Neural cell (in vitro differentiated cells): ENCODE results near the gene NHS.

Source experiments
- EP300 ChIP-seq: fragments of 450-650 bp; conservative IDR thresholded peaks from 2 replicates; pipeline ENCODE4 v1.6.1; 2014; ENCODE audit warnings: antibody characterized with exemption, mild to moderate bottlenecking, moderate library complexity; ENCODE audit not compliant: poor library complexity, severe bottlenecking
- EZH2 ChIP-seq: fragments of 200-600, 300-800 bp; shearing (Covaris generic), sonication (generic); IDR thresholded peaks from 2 replicates; pipeline ENCODE4 v1.6.1; 2014; ENCODE audit warnings: antibody characterized with exemption, low read length, borderline replicate concordance, mild to moderate bottlenecking; ENCODE audit not compliant: insufficient read depth, poor library complexity, severe bottlenecking
- POLR2AphosphoS5 ChIP-seq: IDR thresholded peaks from 2 replicates; pipeline ENCODE4 v1.6.1; 2012
- TAF1 ChIP-seq: IDR thresholded peaks from 2 replicates; pipeline ENCODE4 v1.6.1; 2012; ENCODE audit warnings: low read depth
- TF ChIP-seq, protein P1 (sequence below): fragments of 450-650 bp; IDR thresholded peaks from 2 replicates; pipeline ENCODE4 v1.5.1; 2014; ENCODE audit warnings: antibody characterized with exemption, mild to moderate bottlenecking, moderate library complexity; ENCODE audit not compliant: poor library complexity, severe bottlenecking

GRCh38 chrX:17689971-17690409 lies 315.0 kb downstream of the NHS start:
- no peak for TF ChIP-seq EZH2
- TF ChIP-seq, protein P1, sequence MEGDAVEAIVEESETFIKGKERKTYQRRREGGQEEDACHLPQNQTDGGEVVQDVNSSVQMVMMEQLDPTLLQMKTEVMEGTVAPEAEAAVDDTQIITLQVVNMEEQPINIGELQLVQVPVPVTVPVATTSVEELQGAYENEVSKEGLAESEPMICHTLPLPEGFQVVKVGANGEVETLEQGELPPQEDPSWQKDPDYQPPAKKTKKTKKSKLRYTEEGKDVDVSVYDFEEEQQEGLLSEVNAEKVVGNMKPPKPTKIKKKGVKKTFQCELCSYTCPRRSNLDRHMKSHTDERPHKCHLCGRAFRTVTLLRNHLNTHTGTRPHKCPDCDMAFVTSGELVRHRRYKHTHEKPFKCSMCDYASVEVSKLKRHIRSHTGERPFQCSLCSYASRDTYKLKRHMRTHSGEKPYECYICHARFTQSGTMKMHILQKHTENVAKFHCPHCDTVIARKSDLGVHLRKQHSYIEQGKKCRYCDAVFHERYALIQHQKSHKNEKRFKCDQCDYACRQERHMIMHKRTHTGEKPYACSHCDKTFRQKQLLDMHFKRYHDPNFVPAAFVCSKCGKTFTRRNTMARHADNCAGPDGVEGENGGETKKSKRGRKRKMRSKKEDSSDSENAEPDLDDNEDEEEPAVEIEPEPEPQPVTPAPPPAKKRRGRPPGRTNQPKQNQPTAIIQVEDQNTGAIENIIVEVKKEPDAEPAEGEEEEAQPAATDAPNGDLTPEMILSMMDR: peak; percentile 78
- TF ChIP-seq EP300: no peak
- TF ChIP-seq TAF1: no peak
- TF ChIP-seq POLR2AphosphoS5: no peak
